ENCODE results near the gene CAMTA1. TPM values are rescaled to one million over a fixed set of nuclear protein-coding genes. Genes with fewer than 3 reads are reported as not detected.

The CAMTA1 gene
- total RNA-seq, 1 donor from 2014 or later, result 62.9 TPM

DNA sequence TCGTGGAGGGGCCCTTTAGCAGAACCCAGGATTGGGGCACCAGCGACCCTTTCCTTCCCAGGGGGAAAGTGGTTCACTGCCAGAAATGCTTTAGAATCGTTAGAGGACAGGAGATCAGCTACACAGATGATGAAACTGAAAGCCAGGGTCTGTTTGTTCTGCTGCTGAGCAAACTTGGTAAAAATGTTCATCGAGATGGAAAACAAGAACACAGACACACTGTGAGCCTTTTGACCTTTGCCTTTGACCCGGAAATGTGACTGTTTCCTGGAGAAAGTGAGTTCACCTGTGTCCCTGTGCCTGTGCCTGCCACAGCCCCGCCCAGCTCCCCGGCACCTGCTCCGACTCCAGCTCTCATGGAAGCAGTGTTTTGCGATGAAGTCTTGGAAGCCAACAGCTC is 234.3 kb downstream of the CAMTA1 start:
- Histone ChIP-seq H3K27me3 (no peaks in the 10 kb centered on the region), H3K9me3 (no peaks in the 10 kb centered on the region), H3K36me3 (no peaks in the 10 kb centered on the region), H3K4me3 (no peak overlapping the region), H3K27ac (no peak overlapping the region), H3K4me1 (no peaks in the 10 kb centered on the region)
- DNase-seq (ENCODE audit: extremely low spot score in 2 of 2), result no peak
- no peak for TF ChIP-seq POLR2AphosphoS5 (IDR thresholded peaks at IDR 0.05; ENCODE audit: insufficient read depth in 1 of 2, low read depth in 1 of 2)
- TF ChIP-seq, protein P1, sequence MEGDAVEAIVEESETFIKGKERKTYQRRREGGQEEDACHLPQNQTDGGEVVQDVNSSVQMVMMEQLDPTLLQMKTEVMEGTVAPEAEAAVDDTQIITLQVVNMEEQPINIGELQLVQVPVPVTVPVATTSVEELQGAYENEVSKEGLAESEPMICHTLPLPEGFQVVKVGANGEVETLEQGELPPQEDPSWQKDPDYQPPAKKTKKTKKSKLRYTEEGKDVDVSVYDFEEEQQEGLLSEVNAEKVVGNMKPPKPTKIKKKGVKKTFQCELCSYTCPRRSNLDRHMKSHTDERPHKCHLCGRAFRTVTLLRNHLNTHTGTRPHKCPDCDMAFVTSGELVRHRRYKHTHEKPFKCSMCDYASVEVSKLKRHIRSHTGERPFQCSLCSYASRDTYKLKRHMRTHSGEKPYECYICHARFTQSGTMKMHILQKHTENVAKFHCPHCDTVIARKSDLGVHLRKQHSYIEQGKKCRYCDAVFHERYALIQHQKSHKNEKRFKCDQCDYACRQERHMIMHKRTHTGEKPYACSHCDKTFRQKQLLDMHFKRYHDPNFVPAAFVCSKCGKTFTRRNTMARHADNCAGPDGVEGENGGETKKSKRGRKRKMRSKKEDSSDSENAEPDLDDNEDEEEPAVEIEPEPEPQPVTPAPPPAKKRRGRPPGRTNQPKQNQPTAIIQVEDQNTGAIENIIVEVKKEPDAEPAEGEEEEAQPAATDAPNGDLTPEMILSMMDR (IDR thresholded peaks at IDR 0.05), result no peak
- TF ChIP-seq POLR2A (IDR thresholded peaks at IDR 0.05), result no peak
- intact Hi-C loops (cut with DNase I), result no loop called here

DNA sequence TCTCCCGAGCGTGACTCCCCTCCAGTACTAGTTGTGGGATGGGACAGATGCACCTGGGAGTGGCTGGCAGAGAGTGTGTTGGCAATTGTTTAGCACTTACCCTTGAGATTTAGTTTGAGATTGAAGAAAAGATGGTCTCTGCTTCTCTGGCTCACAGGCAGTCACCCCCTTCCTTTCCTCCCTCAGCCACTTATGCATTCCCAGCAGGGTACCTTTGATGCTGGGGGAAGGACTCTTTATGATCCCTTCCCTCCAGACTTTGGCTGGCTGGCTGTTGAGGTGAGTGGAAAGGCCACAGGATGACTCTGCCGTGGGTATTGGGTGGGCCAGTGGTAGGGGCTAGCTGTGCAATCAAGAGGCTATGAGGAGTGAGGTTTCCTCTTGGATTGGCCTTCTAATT is 236.8 kb downstream of the CAMTA1 start:
- Histone ChIP-seq H3K27me3 (no peaks in the 10 kb centered on the region), H3K9me3 (no peaks in the 10 kb centered on the region), H3K4me3 (no peak overlapping the region), H3K27ac (no peak overlapping the region), H3K4me1 (no peaks in the 10 kb centered on the region), H3K36me3 (no peaks in the 10 kb centered on the region)
- TF ChIP-seq, protein P1 (IDR thresholded peaks at IDR 0.05), result no peak
- TF ChIP-seq POLR2A (IDR thresholded peaks at IDR 0.05) (no peak), POLR2AphosphoS5 (IDR thresholded peaks at IDR 0.05; ENCODE audit: insufficient read depth in 1 of 2, low read depth in 1 of 2) (no peak)
- intact Hi-C loops (cut with DNase I), result no loop called here
- DNase-seq (ENCODE audit: extremely low spot score in 2 of 2), result no peak

DNA sequence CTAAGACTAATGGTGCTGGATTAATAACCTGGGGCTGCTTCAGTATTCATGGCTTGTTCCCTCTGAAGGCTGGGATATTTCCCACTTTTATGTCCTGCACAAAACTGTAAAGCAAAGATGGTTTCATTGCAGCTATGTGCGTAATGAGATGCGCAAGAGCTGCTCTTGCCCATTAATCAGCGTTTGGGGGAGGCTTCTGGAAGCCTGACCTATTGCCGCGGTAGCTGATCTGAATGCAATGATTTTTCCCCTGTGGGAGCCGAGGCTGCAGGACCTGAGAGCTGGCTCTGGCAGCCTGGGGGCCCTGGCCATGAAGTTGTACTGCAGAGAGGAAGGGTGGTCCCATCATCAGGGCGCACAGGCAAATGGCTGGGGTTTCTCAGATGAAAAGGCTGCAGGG is 239.8 kb downstream of the CAMTA1 start:
- Histone ChIP-seq H3K4me3 (no peak overlapping the region), H3K9me3 (no peaks in the 10 kb centered on the region), H3K27me3 (no peaks in the 10 kb centered on the region), H3K36me3 (no peaks in the 10 kb centered on the region), H3K4me1 (no peaks in the 10 kb centered on the region), H3K27ac (no peak overlapping the region)
- intact Hi-C loops (cut with DNase I), result no loop called here
- no peak for TF ChIP-seq POLR2A (IDR thresholded peaks at IDR 0.05)
- TF ChIP-seq, protein P1 (IDR thresholded peaks at IDR 0.05), result no peak
- TF ChIP-seq POLR2AphosphoS5 (IDR thresholded peaks at IDR 0.05; ENCODE audit: insufficient read depth in 1 of 2, low read depth in 1 of 2), result no peak
- no peak for DNase-seq (ENCODE audit: extremely low spot score in 2 of 2)

DNA sequence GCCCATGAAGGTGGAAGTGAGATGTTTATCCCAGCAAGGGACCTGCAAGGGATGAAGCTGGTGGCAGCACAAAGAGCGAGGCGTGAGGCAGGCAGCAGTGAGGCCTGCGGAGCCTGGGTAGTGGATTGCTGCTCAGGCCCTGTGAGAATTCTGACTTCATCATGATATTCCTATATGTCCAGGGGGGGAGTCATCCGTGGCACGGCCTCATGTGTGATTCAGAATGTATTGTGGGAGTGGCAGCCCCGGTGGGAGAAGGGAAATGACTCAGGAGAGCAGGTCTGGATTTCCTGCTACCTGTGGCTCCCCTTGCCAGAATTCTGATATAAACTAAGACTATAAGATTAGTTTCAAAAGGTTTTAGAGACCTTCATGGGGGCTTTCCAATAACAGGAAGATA is 240.9 kb downstream of the CAMTA1 start:
- Histone ChIP-seq H3K4me1 (no peaks in the 10 kb centered on the region), H3K9me3 (no peaks in the 10 kb centered on the region), H3K36me3 (no peaks in the 10 kb centered on the region), H3K4me3 (no peak overlapping the region), H3K27me3 (no peaks in the 10 kb centered on the region), H3K27ac (no peak overlapping the region)
- TF ChIP-seq POLR2AphosphoS5 (IDR thresholded peaks at IDR 0.05; ENCODE audit: insufficient read depth in 1 of 2, low read depth in 1 of 2) (no peak), POLR2A (IDR thresholded peaks at IDR 0.05) (no peak)
- TF ChIP-seq, protein P1 (IDR thresholded peaks at IDR 0.05), result no peak
- DNase-seq (ENCODE audit: extremely low spot score in 2 of 2), result no peak
- intact Hi-C loops (cut with DNase I), result no loop called here

DNA sequence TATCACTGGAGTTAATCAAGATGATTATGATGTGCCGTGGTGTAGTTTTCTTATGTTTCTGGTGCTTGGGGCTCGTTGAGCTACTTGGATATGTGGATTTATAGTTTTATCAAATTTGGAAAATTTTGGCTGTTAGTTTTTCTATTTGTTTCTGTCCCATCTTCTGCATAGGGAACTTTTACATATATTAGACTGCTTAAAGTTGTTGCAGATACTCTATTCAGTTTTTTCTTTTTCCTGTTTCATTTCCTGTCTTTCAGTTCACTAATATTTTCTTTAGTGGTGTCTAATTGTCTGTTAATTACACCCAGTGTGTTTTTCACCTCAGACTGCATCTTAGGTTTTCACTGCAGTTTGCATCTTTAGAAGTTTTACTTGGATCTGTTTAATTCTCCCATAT is 247.7 kb downstream of the CAMTA1 start:
- intact Hi-C loops (cut with DNase I), result no loop called here
- no peak for TF ChIP-seq POLR2A (IDR thresholded peaks at IDR 0.05)
- TF ChIP-seq, protein P1 (IDR thresholded peaks at IDR 0.05), result no peak
- TF ChIP-seq POLR2AphosphoS5 (IDR thresholded peaks at IDR 0.05; ENCODE audit: insufficient read depth in 1 of 2, low read depth in 1 of 2), result no peak
- H3K27ac ChIP-seq, result no peak overlapping the region
- no peaks in the 10 kb centered on the region for H3K4me1 ChIP-seq
- H3K4me3 ChIP-seq, result no peak overlapping the region
- no peaks in the 10 kb centered on the region for H3K9me3 ChIP-seq
- H3K27me3 ChIP-seq, result no peaks in the 10 kb centered on the region
- H3K36me3 ChIP-seq, result no peaks in the 10 kb centered on the region
- no peak for DNase-seq (ENCODE audit: extremely low spot score in 2 of 2)
